Measurements from ENCODE around the gene KRTAP5-1.

The KRTAP5-1 gene

DNA sequence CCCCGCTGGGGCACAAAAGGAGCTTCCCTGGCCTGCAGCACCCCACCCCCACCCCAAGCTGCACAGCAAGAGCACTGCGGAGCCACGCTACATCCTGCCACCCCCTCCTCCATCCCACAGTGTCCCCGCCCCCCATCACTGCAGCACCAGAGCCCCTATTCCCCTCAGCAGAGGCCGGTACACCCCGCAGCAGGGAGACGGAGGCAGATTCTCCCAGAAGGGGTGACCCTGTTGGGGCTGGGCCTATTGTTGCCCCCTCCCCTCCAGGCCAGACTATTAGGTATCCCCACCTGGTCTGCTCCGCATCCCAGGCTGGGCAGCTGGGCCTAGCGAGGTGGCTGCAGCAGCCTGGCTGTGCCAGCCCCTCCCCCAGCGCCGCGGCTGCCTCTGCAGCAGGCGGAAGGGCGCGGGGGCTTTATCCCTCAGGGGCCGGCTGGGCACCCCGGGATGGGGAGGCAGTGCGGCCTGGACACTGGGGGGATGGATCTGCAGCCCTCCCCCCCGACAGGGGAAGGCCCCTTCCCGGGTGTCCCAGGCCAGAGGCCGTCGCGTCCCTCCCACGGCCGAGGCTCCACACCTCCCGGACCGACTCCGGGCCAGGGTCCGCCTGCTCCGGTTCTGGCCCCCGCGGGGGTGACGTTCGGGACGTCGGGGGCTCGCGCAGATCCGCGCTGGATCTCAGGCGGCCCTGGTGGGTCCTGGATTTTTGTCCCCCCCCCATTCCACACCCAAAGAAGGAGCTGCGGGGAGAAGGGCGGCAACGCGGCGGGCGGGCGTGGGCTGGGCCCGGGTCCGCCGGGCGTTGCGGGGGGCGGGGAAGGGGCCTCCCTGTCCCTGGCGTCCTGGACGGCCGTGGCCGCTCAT, 14.0 kb downstream of the KRTAP5-1 start:
- no peak for DNase-seq

DNA sequence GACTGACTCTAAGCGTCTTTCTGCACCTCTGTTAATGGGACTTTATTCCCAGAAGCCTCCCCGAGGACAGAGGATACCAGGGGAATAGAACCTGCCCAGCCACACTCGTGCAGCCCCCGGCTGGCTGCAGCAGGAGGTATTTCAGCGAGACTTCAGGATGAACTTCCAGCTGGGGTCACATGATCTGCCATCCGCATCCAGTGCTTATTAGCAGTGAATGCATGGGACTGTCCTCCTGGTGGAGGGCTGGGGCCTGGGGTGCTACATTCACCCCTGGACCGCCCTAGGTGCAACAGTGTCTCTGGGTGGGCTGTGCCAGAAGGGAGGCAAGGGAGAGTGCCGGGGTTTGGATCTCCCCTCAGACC, 14.6 kb downstream of the KRTAP5-1 start:
- no peak for DNase-seq

DNA sequence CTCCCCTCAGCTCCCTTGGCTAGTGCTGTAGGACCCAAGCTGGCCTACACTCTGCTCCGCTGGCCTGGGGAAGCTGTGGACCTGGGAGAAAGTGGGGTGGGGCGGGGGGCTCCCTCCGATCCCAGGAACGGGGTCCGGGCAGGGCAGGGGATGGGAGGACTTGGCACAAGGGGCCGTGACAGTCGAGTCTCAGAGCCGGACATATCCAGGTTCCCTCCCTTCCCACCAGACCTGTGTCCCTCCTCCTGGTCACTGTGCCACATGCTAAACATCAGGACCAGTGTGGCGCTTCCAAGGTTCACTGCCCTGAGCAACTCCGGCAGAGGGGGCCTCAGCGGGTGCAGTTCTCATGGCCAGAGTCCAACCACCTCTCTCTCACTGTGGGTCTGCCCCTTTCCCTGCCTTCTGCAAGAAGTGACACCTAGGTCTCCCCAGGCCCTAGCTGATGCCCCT, 15.1 kb downstream of the KRTAP5-1 start:
- DNase-seq, result no peak

DNA sequence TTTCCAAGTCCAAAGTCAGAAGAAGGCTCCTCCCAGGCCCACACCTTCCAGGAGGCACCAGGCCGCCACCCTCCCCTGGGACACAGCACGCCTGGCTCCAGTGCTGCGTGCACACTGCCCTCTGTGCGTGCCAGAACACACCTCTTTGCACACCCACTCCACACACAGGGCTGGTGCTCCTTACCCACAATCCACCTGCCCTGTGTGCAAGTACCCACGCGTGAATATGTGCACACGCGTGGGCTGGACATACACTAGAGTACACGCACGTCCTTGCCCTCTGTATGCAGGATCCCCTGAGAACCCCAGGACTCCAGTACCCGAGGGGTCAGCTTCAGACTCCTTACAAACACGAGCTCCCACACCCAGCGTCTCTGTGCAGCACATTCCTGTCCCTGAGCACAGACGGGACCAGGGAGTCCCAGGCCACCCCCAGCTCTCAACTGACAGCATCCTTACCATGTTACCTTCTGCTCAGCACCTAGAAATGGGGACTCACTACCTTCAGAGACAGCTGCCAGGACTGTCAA, 15.8 kb downstream of the KRTAP5-1 start:
- DNase-seq, result peak; percentile 17

DNA sequence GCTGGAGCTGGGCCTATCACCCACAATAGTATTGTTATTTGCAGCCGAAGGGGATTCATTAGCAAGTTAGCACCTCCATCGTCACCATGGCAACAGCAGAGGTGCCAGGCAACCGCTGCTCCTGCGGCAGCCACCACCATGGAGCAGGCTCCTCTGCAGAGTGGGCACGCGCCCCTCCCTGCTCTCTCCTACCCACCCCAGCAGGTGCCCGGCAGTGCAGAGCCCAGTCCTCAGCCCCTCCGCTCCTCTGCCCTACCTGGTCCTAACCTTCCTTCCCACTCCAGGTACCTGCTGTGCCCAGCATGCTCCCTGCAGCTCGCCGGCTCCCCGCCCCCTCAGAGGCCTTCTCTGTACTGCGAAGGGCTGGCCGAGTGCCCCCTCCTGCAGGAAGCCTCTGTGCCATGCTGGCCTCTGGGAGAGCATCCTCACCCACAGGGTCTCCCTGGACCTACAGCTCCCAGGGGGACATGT, 16.6 kb downstream of the KRTAP5-1 start:
- DNase-seq, result peak; percentile 52

DNA sequence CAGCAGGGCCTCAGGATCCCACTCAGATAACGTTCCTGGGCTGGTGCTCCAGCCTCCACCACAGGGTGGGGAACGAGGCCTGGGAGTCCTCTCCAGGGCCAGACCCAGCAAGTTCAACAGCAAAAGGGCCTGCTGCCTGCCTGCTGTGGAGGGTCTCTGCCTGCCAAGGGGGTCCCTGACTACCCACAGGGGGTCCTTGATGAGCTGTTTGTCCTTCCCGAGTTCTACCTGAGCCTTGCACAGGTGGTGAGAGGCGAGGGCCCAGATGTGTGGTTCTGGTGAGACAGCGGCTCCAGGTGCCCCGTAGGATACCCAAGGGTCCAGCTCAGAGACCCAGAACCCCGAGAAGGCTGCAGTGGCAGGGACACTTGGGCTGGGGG, 17.4 kb downstream of the KRTAP5-1 start:
- no peak for DNase-seq

DNA sequence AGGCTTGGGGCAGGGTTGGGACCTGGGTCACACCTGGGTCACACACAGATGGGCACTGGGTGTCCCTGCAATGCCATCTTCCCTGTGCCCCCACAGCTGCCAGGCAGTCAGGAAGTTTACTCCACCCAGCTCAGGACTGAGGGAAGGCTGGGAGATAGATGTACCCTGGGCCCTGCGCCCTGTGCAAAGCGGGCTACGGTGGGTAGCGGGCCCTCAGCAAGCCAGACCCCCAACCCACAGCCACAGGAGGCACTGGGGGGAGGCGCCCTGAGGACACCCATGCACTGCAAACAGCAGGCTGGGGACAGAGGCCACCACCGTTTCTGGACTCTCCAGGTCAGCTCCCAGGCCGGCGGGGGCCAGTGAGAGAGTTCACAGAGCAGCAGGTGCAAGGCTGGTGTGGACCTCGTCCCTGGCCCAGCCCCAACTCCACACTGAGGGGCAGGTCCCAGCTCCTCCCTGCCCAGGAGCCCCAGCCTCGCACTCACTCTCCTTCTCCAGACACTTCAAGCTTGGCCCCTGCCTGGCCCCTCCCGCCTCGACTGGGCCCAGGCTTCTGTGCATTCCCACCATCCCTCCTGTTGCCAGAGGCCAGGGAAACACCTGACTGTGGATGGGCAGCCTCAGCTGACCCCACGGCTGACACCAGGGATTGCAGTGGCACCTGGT, 17.9 kb downstream of the KRTAP5-1 start:
- no peak for DNase-seq

DNA sequence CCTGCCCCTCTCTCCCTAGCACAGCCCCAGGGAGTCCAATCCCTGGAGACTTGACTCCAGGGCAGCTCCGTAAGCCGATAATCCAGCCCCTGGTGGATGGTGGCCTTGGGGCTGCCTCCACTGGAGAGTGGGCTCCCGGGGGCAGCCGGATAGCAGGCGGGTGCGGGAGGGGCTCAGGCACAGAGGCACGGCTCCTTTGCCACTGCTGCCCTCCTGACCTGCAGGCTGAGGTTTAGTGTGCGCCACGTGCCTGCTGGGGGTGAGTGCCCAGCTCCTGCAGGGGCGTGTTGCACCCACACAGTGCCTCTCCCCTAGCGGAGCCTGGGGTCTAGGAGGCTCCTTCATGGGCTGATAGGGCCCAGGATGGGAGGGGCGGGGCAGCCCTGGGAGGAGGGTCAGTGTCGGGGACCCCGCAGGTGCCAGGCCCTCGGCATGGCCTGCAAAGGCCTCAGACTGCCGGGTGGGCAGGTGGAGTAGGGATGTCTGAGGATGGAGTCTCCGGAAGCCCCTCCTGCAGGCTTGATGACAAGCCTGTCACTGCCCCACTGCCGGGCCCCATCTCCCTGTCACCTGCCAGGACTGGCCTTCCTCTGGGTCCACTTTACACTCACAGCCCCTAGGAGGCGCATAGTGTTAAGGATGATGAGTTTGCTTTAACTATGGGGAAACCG, 18.6 kb downstream of the KRTAP5-1 start:
- DNase-seq, result no peak

DNA sequence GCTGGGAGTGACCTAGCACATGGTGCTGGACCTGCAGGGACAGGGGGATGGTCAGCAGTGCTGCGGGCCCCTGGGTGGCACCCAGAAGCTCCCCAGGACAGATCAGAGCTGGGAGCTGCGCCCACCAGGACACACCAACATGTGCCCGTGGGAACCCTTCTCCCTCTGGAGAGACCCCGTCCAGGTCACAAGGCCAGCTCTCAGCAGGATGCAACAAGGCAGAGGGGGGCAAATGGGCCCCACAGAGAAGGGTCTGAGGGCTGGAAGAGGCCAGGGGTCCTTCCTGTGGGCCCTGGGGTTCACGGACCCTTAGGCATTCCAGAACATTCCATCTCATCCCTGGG, 19.2 kb downstream of the KRTAP5-1 start:
- no peak for DNase-seq

DNA sequence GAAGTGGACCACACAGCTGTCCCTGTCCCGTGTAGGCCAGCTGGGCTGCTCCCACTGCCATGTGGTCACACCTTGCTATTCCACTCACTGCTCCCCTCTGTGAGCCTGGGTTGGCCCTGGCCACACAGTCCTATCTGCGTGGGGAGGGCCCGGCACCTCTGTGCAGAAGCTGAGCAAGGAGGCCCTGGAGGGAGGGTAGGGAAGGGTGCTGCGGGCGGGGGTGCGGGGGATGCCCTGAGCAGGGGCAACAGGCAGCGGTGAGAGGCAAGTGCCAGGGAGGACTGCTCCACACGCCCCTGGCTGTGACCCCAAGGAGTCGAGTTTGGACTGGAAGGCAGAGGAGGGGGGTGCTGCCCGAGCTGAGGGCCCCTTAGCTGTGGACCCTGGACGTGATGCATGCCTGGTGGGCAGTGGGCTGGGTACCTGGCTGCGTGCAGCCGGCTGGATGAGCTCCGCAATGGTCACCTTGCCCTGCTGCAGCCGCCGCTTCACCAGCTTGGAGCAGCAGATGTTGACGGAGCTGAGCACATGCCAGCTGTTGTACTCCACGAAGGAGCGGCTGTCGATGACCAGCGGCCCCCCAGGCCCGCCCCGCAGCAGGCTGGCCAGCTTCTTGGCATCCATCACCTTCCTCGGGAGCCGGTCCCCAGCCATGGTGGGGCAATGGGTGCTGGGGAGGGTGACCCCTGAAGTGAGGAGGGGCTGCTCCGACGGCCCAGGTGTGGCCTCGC, 19.7 kb downstream of the KRTAP5-1 start:
- no peak for DNase-seq

DNA sequence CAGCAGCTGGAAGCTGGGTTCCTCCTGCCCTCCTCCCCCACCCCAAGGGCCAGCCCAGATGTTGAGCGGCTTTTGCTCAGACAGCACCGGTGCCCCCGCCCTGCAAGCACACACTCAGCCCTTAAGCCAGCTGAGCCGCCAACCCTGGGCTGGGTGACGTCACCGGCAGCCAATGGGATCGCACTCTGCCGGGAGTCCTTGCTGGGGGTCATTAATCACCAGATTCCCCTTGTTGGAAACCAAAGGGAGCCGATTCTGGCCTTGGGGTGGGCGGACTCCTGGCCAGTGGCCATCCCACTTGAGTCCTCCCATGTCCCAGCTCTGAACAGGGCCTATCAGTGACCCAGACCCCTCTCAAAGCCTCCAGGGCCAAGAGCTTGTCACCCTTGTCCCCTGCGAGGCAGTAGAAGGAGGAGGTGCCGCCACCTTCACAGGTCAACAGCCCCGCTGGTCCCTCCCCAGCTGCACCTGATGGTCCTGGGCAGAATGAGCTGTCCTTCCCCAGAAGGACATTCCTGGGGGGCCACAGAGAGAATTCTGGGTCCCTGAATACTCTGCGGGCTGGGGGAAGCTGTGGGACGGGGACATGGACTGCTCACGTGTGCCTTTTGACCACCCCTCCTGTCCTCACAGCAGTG, 20.4 kb downstream of the KRTAP5-1 start:
- DNase-seq, result no peak

DNA sequence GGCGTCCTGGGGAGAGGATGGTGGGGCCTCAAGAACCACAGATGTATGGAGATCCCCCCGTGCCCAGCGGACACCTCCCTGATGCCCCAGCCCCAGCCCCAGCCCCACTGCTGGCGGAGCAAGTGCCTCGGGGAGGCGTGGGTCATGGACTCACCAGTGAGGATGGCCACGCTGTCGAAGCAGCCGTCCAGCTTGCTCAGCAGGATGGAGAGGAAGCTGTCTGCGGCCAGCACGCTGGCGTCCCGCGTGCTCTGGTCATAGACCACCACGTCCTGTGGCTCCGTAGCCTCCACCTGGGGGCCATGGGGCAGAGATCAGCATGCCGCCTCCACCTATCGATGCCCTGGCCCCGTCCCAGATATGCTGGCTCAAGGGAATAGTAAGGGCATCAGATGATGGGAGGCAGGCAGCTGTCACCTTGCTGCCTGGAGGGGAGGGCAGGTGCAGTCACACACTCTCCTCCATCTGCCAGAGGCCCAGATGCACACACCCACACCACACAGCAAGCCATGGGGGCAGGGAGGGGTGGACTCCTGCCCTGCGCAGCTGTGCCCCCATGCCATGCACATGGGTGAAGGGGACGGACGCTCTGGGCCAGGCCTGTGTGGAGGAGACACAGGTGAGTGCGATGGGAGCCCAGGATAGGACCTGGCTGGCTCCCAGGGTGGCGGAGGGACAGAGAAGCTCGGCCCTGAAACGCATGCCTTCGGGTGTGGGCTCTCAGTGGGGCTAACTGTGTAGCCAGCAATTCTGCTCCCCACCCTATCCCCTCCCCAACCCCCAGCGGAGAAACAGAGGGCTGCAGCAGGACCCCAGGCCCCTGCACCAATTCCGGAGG, 21.2 kb downstream of the KRTAP5-1 start:
- no peak for DNase-seq

DNA sequence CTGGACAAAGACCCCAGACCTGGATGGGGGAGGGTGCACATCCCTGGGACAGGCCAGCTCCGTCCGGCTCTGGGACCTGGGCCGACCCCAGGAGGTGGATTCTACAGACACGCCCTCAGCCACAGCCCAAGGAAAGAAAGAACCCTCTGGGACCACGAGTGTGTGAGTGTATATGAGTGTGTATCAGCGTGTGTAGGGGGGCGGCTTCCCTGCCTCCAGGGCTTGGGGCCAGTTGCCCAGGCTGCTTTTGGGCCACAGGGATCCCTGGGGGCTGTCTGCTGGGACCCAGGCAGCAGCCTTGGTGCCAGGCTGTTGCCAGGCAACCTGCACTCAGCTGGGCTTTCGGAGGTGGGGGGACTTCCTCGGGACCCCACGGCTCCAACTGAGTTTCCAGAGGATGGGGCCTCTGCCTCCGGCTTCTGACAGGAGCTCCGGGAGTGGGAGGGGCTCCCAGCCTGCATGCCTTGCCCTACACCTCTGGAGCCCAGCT, 21.9 kb downstream of the KRTAP5-1 start:
- no peak for DNase-seq

DNA sequence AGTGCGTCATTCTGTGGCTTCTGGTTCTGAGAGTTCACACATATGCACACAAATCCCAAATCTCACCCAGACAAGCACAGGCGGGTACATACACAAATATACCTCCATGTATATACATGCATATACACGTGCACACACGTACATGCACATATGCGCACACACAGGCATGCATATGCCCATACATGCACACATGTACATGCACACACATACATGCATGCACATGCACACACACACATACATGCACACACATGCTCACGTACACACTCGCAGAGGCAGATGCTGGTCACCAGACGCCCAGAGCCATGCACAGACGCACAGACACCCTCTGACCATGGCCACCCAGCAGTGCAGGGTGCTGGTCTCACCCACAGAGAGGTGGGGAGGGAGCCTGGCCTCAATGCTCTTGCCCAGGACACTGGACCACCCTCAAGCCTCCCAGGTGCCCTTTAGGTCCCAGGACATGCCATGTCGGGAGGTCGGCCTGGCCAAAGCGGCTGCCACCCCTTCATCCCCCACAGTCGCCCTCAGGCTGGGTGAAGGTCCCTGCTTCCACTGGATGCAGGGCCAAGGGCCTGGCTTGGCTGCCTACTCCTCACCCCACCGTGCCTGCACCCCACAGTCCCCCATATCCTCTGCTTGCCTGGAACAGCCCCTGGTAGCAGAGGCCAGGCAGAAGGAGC, 22.5 kb downstream of the KRTAP5-1 start:
- no peak for DNase-seq

DNA sequence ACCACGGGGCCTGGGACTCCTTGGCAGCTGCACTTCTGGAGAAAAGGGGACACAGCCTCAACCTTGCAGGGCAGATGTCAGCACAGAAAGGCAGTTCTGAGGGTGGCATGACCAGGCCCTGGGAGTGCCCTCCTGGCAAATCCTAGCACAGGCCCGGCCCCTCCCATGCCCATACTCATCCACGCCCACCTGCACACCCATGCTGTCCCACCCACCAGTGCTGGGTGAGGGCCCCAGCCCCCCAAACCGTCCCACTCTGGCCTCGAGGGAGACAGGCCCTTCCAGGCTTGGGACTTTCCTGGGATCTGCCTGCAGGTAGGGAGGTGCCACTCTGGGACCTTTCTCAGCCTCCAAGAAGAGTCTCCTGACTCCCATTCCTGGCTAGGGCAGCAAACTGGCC, 23.1 kb downstream of the KRTAP5-1 start:
- no peak for DNase-seq

DNA sequence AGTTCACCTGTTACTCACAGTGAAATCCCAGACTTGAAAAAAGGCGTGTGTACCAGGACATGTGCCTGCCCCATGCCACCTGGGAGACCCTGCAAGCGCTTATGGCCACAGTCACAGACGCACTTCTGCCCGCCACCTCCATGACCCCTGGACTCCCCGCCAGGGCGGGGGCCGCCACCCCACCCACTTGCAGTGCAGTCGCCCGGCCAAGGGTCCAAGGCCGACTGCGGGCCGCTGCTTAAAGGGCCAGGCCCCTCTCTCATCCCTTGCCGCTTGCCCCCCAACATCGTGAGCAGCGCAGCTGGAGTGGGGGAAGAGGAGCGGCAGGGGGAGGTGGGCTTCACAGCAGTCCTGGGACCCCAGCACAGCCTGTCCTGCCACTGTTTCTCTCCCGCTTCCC, 23.8 kb downstream of the KRTAP5-1 start:
- DNase-seq, result no peak

DNA sequence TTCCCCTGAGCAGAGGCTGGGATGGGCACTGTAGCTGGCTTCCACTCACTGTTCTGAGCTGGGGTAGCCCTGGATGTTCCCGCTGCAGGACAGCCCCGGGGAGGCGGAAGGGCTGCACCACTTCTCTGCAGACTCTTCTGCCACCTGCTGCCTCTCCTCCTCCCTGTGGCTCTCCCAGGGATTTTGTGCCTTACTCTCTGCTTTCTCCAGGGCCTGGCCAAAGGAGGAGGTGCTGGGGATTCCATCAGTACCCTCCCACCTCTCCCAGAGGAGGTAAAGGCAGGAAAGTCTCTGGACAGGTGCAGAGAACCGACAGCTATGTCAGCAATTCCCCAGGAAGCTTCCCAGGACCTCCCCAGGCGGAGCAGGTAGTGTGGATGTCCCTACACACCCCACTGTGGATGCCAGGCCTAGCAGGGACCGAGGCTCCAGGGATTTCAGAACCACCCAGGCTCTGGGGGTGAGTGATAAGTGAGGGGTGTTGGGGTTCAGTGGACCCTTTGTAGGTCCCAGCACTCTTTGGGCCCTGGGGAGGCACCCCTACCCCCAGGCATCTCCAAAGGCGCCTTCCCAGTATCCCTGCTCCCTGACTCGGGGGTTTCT, 24.3 kb downstream of the KRTAP5-1 start:
- DNase-seq, result no peak

DNA sequence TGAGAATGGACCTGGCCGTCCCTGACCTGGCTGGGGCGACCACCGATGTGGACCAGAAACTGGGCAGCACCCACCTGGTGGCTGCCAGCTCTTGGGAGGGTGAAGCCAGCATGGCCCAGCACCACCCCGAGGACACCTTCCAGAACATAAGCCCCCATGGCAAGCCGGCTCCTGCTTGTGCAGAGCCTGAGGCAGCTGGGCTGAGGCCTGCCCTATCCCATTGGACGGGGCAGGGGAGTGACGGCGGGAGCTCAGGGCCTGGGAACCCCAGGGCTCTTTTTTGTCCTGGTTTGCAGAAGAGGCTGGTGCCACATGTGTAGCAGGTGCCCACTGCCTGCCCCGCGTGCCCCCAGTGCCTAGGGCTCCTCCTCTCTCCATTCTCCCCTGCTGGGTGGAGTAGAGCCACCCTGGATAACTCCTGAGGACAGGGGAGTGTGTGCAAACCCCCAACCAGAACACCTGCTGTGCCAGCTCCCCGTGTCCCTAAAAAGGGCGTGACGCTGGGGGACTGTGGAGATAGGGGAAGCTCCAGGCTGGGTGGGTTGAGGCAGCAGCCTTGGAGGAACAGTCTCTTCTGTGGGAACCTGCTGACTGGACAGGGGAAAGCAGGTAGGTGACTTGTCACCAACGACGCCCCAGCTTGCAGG, 25.0 kb downstream of the KRTAP5-1 start:
- no peak for DNase-seq

DNA sequence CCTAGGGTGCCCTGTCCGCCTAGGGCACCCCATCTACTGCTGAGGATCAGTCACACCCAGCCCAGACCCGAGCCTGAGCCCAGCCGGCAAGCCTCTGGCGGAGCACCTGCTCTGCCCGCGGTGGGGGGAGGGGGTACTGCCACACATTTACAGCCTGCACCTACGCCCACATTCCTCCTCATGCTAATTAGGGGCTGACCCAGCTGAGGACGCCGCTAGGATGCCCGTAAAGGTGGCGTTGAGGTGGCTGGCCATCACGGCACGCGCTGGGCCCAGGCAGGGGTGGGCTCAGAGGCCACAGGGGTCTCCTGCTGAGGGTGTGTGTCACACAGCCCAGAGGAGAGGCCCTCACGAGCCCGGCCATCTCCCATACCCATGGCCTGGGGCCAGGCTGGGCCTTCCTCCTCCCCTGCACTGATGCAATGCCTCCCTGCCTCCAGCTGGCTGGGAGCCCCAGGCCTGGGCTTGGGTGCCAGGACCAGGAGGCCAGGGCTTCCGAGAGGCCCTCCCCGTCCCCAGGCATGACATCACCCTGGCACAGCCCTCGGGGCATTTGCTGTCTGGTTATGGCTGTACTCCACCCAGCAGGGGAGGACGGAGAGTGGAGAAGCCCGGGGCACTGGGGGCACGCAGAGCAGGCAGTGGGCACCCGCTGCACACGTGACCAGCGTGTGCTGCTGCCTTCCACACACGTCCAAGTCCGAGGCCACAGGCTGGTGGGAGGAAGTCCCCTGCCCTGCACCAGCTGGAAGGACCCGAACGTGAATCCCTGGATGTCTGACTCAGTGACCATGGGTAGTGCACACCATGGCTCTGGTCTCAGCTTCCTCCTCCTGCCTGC, 25.8 kb downstream of the KRTAP5-1 start:
- peak; percentile 39 for DNase-seq
